Erythroblast (primary cell): ENCODE data around the gene MICA.

Source experiments
- GATA1 ChIP-seq: IDR thresholded peaks from 2 replicates; pipeline ENCODE4 v1.6.1; 2011; ENCODE audit warnings: low read depth, mild to moderate bottlenecking, control low read depth, low read length, moderate library complexity
- POLR2A ChIP-seq: IDR thresholded peaks from 2 replicates; pipeline ENCODE4 v1.6.1; 2011; ENCODE audit warnings: mild to moderate bottlenecking, low read length

DNA sequence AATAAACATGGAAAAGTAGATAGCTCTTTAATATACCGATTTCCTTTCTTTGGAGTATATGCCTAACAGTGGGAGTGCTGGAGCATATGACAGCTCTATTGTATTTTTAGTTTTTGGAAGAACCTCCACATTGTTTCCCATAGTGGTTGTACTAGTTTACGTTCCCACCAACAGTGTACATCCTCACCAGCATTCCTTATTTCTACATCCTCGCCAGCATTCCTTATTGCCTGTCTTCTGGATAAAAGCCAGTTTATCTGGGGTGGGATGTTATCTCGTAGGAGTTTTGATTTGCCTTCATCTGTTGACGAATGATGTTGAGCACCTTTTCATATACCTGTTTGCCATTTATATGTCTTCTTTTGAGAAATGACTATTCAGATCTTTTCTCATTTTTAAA, 2.6 kb downstream of the MICA start:
- TF ChIP-seq POLR2A (no peak), GATA1 (no peak)
